HK-2 (cell line): ENCODE measurements around the gene PCIF1.
A peak's percentile ranks its signal among the peaks of the same experiment; 100 is the strongest.
"Not testable (repeated sequence)": the region's sequence is repeated elsewhere in the genome, so short reads cannot be mapped to it uniquely, and the experiment has no call there.

Source experiments
- DNase-seq: peaks from one replicate; pipeline ENCODE4 v3.0.0-alpha.2; 2018; ENCODE audit not compliant: unreplicated experiment

PCIF1 gene

DNA sequence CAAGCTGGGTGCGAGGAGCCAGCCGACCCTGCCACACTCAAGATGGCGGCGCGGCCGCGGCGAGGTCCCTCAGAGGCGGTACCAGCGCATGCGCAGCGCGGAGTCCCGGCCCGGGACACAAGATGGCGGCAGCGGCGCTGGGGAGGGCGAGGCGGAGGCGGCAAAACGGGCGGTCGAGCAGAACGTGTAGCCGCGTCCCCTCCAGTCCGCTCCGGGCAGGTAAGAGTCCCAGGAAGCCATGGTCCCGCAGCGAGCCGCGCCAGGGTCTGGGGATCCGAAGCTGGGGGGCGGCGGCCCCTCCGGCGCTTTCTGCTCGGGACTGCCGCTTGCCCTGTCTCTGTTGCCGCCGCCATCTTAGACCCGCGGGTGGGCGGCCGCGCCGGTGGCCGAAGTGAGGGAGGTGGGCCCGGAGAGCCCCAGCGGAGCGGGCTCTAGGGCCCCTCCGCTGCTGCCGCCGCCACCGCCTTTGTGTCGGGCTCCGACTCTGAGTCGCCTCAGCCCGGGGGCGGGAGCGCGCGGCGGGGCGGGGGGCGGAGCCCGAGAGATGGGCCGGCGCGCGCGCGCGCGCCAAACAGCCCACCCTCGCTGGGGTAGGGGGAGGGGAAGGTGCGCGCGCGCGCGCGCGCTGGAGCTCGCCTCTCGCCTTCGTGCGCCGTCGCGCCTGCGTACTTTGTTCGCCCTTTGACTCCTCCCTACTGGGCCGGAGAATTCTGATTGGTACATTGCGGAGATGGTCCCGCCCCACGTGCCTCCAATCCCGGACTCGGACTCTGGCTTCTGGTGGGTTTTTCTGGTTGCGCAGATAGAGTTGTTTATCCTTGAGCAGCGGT is at the start of gene PCIF1:
Gene PCIF1, plus strand, starts transcription at position 98 of the 830 bp plus-strand sequence. CDS start 4,317 bp downstream, outside the sequence.
- peak; percentile 100 for DNase-seq

DNA sequence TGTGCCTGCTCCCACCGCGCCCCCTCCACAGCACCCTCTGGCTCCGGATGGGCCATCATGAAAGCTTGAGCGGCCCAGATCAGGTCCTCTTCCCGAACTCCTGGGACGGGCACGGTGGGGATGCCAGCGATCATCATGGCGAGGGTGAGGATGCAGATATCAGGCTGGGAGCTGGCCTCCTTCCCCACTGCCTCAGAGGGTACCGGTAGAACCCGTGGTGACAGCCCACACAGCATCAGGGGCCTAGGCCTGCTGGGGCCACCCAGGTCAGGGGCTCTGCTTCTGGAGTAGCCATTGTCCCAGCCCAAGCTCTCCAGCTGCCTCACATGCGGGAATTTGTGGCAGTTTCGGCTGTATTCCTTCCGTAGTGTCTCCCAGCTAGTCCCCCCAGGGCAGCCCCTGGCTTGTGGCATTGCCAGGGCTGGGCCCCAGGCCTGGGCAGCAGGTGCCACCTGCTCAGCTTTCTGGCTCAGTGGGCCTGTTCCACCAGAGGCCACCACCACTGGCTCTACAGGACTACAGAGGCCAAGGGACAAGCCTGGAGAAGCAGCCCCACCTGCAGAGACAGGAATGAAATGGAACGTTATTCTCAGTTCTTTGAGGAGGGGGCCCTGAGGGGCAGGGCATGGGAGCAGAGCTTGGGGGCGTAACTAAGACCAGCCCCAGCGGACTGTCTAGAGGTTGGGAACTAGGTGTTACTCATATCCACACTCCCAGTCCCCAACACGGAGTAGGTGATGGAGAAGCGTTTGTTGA is 47.7 kb upstream of the PCIF1 start:
- no peak for DNase-seq

DNA sequence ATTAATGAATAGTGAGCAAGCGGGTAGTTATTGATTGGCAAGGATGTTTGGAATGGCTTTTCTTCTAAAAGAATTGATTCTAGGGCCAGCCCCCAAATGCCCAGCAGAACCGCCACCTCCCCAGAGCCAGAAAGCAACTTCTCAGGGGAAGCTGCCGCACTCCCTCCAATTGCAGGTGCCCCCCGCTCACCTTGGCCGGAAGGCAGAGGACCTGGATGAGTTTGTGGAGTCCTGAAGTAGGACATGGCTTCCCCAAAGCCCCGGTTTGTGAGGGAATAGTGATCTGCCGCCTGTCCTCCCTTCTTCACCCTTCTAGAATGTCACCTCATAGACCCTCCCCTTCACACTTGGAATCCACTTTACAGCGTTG is 47.2 kb upstream of the PCIF1 start, which contains the start of gene SPATA25:
Gene SPATA25, minus strand, starts transcription at position 277 of the 370 bp plus-strand sequence. Its CDS starts 32 bp downstream, at position 245.
- DNase-seq: no peak

DNA sequence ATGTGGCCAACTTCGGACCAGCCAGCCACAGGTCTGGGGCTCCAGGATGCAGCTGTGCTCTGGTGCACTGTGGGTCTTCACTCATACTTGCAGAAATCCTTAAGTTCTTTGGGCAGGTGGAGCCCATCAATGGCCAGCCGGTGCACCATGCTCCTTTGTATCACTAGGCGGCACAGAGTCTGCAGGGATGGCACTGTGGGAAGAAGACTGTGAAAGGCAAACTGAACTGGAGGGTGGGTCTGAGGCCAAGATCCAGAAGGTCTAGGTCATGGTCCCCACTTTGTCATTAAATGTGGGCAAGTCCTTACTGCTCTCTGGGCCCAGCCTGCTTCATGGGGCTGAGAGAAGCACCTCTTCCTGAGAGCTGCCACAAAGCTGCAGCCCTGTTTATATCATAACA is 45.8 kb upstream of the PCIF1 start:
- no peak for DNase-seq

DNA sequence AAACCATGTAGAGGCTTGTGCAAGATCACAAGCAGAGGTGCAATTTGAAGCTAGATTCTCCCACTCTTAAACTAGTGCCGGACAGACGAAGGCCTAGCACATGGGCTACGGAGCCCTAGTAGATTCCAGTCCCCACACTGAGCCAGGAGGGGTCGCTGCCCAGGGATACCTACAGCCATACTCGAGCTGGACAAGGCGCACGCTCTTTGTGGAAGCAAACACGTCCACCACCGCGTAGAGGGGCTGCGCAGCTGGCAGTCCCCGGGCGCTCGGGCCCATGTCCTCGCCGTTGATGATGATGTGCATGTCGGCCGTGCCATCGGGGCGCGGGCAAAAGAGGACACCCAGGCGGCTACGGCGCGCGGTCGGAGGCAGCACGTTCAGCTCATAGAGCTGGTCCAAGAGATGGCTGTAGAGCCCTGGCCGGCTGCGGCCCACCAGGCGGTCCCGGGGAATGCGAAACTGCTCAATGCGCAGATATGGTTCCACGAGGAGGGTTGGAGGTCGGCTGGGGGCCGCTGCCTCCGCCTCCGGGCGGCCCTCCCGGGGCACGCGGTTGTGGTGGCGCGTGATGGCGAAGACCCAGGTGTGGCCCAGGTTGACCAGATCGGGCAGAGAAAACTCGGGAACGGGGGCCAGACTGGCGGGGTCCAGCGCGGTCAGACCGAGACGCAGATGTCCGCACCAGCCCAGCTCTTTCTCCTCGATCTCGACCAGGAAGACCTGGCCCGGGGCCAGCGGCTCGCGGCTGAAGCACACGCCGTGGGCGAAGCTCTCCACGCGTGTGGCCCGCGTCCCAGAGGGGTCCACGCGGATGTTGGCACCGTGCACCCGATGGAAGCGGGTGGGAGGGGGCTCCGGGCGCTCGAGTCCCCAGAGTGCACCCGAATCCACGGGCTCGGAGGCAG is 44.2 kb upstream of the PCIF1 start:
- peak; percentile 92 for DNase-seq

DNA sequence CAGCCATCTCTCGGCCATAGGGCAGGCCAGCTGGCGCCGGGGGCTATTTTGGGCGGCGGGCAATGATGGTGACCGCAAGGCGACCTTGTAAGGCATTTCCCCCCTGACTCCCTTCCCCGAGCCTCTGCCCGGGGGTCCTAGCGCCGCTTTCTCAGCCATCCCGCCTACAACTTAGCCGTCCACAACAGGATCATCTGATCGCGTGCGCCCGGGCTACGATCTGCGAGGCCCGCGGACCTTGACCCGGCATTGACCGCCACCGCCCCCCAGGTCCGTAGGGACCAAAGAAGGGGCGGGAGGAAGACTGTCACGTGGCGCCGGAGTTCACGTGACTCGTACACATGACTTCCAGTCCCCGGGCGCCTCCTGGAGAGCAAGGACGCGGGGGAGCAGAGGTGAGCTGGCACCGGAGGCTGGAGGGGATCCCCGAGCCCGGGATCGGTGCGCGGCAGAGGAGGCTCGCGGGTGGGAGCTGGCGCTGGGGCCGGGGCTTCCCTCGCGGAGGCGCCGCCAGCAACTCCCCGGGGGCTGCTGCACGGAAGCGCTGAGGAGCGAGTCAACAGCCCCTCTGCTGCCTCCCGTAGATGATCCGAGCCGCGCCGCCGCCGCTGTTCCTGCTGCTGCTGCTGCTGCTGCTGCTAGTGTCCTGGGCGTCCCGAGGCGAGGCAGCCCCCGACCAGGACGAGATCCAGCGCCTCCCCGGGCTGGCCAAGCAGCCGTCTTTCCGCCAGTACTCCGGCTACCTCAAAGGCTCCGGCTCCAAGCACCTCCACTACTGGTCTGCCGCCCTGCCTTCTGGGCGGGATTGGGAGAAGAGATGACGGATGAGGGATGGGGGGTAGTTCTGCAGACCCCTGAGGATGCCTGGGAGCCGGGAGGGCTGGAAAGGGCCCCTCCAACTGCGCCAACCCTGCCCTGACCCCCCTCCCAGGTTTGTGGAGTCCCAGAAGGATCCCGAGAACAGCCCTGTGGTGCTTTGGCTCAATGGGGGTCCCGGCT is 43.2 kb upstream of the PCIF1 start, which contains the start of the genes CTSA and NEURL2:
Gene CTSA, plus strand, starts transcription at position 351 of the 999 bp plus-strand sequence. Its CDS starts 234 bp downstream, at position 585.
Gene NEURL2, minus strand, starts transcription at position 224 of the 999 bp plus-strand sequence. Its CDS starts 217 bp downstream, at position 7.
- DNase-seq: peak; percentile 95

DNA sequence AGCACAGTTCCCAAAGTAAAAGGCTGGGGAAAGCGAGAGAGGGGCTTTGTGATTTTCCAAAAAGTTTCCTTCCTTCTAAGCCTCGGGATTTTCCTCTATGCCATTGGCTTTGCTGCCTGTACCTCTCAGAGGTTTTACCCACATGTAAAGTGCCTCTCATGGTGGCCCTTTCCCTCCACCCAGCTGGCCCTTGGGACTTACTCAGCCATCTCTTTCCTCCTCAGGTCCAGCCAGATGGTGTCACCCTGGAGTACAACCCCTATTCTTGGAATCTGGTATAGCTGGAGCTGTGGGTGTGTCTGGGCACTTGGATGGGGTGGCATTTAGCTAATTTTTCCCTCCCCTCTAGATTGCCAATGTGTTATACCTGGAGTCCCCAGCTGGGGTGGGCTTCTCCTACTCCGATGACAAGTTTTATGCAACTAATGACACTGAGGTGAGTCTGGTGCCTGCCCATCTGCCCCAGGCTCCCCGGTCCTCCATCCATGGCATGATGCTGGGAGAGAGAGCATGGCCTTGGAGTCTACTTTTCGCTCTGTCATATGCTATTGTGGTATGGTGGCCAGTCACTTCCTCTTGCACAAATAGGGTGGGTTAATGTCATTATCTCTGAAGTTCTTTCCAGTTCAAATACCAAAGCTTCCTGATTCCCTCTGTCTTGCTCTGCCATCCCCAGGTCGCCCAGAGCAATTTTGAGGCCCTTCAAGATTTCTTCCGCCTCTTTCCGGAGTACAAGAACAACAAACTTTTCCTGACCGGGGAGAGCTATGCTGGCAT is 42.2 kb upstream of the PCIF1 start:
- DNase-seq: peak; percentile 44

DNA sequence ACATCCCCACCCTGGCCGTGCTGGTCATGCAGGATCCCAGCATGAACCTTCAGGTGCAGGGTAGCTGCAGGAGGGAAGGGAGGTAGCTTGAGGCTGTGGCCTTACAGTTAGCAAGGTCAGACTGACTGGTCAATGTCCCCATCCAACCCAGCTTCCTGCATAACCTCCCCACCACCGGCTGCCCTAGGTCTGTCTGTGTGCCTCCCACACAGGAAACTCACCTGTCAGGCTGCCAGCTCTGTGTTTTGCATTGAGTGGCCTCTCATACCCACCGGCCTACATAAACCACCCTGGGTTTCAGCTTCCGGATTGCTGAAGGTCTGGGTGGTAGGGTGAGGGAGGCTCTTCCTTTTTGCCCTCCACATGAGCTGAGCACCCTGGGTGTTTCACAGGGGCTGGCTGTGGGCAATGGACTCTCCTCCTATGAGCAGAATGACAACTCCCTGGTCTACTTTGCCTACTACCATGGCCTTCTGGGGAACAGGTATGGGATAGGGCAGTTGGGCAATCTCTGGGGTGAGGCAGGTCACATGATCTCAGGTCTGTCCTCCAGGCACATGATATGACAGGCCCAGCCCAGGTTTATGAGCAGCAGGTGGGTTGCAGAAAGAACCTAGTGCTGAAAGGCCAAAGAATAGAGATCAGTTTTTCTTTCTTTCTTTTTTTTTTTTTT is 41.5 kb upstream of the PCIF1 start:
- DNase-seq: no peak

DNA sequence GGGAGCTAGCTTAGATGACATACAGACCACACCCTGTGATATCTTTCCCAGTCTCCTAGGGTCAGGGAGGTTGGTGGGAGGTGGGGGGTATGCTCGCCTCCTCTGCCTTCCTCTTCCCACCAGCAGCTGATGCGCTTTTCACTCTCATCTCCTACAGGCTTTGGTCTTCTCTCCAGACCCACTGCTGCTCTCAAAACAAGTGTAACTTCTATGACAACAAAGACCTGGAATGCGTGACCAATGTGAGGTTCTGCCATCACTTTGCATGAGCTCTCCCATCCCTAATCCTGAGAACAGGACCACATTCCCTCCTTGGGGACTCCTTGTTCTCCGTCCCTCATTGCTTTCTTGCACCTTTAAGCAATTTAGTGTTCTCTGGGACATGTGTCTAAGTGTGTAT is 40.7 kb upstream of the PCIF1 start:
- no peak for DNase-seq

DNA sequence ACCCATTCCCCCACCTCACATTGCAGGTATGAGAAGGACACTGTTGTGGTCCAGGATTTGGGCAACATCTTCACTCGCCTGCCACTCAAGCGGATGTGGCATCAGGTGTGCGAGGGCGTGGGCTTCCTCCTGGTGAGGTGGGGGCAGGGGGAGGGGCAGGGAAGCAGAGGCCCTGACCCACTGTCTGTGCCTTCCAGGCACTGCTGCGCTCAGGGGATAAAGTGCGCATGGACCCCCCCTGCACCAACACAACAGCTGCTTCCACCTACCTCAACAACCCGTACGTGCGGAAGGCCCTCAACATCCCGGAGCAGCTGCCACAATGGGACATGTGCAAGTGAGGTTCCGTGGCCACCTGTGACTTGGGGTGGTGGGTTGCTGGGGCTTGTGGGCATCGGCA is 39.7 kb upstream of the PCIF1 start:
- no peak for DNase-seq

DNA sequence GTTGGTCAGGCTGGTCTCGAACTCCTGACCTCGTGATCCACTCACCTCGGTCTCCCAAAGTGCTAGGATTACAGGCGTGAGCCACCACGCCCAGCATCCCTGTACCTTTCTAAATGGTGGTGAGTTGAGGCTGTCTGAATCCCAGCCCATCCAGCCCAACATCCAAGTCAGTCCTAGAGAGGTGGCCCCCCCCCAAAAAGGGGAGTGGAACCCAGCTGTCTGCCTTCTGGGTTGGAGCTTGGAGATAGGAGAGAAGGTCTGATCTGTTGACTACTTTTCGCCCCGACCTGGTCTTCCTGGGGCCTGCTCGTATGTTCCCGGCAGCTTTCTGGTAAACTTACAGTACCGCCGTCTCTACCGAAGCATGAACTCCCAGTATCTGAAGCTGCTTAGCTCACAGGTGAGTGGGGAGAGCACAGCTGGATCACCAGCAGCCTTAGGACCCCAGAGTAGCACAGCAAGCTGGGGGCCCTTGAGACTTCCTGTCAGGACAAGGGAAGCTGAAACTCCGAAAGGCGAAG is 37.8 kb upstream of the PCIF1 start:
- no peak for DNase-seq

DNA sequence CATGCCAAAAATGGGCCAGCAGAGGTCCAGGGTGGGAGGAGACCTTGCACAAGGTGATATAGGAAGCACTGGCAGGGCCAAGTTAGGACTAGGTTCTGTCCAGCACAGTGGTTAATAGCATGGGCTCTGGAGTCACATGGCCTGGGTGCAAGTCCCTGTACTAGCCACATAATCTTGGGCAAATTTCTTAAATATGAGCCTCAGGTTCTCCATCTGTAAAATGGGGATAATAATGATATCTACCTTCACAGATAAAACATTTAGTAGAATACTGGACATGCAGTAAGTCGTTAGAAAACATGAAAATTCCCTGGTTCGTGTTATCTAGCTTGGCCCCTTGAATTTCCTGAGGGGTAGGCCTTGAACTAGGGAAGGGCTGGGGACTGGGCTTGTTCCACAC is 37.2 kb upstream of the PCIF1 start:
- no peak for DNase-seq

DNA sequence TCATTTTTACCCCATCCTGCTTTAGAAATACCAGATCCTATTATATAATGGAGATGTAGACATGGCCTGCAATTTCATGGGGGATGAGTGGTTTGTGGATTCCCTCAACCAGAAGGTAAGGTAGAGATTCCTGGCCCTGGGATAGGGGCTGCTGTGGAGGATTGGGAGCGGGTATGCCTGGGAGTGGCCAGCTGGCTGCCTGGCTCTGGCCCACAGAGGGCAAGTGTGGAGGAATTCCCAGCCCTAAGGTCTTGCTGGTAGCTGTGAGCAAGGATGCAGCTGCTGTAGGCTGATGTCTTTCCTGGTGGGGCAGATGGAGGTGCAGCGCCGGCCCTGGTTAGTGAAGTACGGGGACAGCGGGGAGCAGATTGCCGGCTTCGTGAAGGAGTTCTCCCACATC is 36.8 kb upstream of the PCIF1 start:
- no peak for DNase-seq

DNA sequence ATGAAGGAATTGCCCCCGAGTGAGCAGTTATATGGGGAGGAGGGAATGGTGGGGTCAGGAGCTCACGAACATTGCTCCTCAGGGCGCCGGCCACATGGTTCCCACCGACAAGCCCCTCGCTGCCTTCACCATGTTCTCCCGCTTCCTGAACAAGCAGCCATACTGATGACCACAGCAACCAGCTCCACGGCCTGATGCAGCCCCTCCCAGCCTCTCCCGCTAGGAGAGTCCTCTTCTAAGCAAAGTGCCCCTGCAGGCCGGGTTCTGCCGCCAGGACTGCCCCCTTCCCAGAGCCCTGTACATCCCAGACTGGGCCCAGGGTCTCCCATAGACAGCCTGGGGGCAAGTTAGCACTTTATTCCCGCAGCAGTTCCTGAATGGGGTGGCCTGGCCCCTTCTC is 36.2 kb upstream of the PCIF1 start:
- DNase-seq: no peak

DNA sequence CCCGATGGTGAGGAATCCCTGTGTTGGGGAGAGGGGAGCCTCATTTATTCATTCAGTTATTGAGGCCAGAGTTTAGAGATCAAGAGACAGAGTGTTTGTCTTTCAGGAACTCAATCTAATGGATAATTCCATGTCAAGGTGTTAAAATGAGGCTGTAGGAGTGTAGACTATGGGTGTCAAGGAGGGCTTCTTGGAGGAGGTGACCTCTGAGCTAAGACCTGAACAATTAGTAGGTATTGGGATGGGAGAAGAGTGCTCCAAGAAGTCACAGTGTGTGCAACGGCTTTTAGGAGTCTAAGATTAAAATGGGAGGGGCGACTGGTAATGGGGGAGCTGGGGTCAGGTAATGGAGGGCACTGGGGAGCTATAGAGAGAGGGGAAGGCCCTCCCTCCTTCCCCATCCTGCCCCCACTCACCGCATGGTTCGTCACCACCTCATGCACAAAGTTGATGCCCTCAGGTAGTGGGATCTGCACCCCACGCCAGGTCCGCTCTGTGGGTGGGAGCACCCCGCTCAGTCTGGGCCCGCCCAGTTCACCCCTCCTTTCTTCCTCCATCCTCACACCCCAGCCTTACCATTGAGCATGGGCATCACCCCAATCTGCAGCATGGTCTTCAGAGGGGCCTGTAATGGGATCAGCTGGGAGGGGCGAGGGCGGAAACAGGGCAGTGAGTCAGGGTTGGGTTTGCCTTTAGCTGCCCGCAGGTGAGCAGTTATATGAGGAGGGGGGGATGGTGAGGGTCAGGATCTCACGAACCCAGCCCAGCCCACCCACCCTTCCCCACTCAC is 35.2 kb upstream of the PCIF1 start:
- no peak for DNase-seq

DNA sequence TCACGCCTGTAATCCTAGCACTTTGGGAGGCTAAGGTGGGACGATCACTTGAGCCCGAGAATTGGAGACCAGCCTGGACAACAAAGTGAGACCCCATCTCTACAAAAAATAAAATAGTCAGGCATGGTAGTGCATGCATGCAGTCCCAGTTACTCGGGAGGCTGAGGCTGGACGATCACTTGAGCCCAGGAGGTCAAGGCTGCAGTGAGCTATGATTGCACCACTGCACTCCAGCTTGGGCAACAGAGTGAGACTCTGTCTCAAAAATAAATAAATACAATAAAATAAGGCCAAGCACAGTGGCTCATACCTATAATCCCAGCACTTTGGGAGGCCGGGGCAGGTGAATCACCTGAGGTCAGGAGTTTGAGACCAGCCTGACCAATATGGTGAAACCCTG is 33.2 kb upstream of the PCIF1 start:
- DNase-seq: not testable (repeated sequence)

DNA sequence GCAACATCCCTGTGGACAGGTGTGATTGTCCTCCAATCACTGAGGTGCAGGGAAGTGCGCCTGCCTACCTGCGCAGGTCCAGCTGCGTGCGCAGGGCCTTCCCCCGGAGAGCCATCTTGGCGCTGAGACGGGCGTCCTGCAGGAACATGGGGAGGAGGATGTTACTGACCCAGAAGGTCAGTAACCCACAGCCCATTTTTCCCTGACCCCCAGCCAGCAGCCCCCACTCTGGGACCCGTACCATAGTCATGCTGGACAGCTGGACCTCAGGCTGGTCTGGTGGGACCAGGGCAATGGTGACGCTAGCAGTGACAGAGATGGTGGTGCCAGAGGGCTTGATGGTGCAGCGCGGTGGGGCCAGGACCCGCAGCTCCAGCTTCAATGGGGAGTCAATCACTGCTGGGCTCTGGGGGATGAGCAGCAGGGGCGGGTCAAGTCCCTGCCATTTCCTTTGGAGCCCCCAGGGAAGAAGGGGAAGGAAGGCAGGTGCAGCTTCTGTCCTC is 32.2 kb upstream of the PCIF1 start:
- no peak for DNase-seq
